ENCODE results near the gene FBL.
A peak's percentile ranks its signal among the peaks of the same experiment; 100 is the strongest.
"Not testable (repeated sequence)": the region's sequence is repeated elsewhere in the genome, so short reads cannot be mapped to it uniquely, and the experiment has no call there.

FBL gene

DNA sequence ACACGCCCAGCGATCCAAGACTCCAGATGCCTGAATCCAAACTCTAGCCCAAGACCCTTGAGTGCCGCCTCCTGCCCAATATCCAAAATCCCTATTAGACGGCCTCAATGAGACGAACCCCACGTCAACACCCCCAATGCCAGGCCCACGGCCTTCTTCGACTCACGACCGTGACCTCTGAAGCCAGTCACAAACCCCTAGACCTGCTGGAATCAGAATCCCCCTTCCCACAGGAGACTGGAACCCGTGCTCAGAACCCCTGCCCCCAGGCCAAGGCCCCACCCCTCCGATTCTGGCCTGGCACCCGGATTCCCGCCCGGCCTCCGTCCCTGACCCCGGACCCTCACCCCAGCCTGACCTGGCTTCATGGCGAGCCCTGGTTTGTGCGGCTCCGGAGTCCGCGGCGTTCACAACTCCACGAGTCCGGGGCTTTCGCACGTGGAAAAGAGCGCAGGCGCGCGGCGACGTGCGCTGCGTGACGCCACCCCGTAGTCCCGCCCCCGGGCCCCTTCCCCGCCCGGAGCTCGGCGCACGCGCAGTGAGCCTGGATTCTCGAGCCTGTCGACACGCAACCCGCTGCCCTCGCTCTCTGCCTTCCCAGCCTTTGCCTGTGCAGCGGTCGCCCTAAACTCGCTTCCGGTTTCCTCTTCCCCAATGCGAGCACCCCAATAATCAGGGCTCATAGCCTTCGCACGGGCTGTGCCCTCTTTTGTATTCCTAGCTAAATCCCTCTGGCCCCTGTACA lies at the start of gene FBL:
TSS of gene FBL (minus strand) at position 447 of the 745 bp plus-strand sequence. CDS start at position 368, 79 bp downstream.
- peak; percentile 82 for DNase-seq

- not testable (repeated sequence) for DNase-seq
Observed at GRCh38 chr19:39895096-39895495, 48.9 kb upstream of the FBL start.

DNA sequence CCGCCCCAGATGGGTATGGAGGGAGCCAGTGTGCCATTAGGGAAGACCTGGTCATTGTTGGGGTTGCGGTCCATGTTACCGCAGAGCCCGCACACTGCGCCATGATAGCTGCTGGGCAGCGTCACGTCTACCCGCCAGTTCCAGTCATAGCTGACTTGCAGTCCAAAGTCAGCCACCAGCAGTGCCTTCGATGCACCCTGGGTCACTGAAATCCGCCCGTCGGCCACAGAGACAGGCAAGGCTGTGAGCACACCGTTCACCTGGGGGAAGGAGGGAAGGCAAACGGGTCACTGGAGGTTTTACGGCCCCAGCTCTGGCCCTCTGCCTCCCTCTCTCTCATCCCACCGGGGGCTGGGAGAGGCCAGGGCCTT lies 48.0 kb upstream of the FBL start:
- not testable (repeated sequence) for DNase-seq

GRCh38 chr19:39893366-39894235 lies 47.4 kb upstream of the FBL start:
- DNase-seq: not testable (repeated sequence)

DNA sequence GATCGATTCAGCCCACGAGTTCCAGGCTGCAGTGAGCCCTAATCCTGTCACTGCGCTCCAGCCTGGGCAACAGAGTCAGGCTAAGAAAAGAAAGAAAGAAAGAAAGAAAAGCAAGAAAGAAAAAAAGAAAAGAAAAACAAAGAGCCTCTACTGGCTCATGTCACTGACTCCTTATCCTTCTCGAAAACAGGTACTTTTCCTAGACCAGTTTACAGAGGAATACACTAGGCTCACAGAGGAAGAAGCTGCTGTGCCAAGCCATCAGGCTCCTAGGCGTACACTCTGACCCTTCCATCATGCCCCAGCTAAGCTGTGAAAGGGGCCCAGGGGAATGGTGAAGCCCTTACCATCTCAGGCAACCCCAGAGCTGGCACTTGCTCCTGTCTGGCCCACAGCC lies 46.3 kb upstream of the FBL start:
- DNase-seq: not testable (repeated sequence)

GRCh38 chr19:39891660-39892505 lies 45.7 kb upstream of the FBL start:
- DNase-seq: not testable (repeated sequence)

DNA sequence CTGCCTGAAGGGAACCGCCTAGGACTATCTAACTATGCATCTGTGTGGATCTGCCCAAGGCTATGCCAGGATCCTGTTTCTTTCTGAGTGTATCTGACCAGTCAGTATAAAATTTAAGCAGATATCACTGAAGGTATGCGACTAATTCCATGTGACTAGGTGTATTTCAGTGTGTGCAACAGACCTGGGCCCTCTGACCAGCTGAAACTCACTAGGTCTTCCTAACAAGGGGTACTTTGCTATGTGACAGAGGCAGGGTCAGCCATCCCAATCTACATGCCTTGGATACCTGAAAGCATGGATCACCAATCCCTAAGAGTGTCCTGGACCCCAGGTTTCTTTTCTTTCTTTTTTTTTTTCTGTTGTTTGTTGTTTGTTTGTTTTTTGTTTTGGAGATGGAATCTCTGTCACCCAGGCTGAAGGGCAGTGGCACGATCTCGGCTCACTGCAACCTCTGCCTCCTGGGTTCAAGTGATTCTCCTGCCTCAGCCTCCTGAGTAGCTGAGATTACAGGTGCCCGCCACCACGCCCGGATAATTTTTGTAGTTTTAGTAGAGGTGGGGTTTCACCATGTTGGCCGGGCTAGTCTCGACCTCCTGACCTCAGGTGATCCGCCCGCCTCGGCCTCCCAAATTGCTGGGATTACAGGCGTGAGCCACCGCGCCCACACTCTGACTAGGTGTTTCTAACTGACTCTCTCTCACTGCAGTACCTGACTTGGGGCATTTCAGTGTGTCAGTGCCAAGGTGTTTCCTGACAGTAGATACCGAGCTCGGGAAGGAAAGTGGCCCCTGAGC lies 44.8 kb upstream of the FBL start:
- no peak for DNase-seq

DNA sequence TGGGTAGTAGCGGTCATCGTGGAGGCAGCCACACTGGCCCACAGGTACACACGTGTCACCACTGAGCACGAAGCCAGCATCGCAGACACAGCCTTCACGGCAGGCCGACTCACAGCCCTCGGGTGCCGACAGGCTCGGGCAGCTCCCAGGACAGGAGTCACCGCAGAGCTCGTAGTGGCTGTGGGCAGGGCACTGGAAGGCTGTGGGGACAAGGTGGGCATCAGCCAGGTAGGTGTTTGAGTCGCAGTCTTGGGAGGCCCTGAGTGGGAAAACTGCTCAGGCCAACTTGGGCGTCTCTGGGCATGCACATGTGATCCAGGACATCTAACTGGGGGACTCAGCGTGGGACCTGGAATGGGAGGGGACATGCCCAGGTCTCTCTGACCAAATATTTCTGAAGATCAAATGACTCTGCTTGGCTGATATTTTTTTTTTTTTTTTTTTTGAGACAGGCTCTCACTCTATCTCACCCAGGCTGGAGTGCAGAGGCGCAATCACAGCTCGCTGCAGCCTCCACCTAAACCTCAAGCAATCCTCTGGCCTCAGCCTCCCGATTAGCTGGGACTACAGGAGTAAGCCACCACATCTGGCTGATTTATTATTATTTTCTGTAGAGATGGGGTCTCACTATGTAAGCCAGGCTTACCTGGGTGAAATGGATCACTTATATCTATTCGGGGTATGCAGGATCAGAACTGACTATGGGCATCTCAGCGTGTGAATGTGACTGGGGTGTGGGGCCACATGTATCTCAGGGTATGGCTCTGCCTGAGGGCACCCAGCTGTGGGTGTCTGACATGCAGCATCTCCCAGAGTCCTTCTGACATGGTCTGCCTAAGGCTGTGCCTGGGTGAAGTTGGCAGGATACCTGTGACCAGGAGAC lies 43.9 kb upstream of the FBL start:
- not testable (repeated sequence) for DNase-seq

DNA sequence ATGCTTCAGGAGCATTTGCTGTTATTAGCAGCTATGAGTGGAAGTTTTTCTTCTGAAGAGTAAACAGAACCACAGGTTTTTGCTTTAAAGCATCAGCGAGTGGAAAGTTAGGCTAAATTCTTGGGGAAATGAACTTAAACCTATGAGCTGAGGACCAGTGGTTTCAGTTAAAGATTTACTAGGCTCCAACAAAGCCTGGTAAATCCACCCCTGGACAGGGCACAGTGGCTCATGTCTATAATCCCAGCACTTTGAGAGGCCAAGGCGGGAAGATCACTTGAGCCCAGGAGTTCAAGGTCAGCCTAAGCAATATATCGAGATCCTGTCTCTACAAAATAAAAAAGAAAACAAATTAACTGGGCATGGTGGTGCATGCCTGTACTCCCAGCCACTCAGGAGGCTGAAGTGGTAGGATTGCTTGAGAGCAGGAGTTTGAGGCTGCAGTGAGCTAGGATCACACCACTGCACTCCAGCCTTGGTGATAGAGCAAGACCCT lies 41.3 kb upstream of the FBL start:
- DNase-seq: not testable (repeated sequence)

- not testable (repeated sequence) for DNase-seq
Observed at GRCh38 chr19:39885821-39886554, 39.8 kb upstream of the FBL start.

GRCh38 chr19:39884721-39885120 lies 38.5 kb upstream of the FBL start:
- not testable (repeated sequence) for DNase-seq

DNA sequence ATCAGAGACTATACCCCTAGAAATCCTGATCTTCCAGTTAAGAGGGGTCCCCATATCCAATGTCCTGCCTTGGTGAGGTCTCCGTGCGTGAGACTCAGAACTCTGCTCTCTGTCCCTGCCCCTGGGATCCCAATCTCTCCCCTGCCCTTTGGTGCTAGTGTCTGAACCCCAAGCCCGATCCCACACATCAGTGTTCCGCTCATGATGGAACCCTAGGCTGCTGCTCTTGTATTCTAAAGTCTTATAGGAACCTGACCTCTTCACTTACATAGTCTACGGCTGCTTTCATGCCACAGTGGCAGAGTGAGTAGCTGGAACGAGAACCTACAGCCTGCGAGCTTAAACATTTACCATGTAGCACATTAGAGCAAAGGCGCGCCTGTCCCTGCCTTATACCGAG lies 36.5 kb upstream of the FBL start:
- DNase-seq: not testable (repeated sequence)

DNA sequence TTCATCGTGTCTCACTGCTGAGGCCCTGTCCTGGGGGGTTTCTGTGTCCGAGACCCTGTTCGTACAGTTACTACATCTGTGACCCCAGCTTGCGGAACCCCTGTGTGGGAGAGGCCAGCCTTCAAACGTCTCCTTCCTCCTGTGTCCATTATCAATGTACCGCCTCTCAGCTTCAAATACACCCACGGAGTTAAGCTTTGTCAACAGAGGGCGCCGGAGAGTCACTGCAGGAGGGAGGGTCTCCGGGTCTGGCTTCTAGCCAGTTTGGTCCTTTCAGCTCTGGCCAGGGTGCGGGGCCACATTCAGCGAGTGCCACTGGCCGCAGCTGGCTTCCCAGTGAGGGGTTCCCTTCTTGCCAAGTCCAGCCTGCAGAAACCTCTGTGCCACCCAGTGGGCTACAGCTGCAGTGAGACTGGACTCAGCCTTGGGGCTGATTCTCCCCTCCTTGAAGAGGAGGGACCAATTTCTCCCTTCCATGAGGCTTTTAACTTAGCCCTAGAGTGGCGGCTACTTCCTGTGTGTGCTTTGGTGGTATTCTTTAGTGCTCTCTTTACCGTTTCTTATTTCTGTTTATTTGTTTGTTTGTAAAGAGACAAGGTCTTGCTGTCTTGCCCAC lies 35.4 kb upstream of the FBL start:
- not testable (repeated sequence) for DNase-seq

DNA sequence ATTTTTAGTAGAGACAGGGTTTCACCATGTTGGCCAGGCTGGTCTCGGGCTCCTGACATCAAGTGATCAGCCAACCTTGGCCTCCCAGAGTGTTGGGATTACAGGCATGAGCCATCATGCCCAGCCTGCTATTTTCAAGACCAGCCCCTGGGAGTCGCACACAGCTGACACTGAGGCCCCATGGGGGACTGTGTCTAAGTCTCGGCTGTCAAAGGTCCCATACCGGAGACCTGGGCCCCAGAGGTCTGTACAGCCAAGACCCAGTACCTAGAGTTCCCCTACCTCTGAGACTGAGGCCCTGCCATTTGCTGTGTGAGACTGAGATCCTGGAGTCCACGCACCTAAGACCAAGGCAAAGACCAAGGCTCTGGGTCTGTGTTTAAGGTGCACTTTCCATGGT lies 34.1 kb upstream of the FBL start:
- not testable (repeated sequence) for DNase-seq

DNA sequence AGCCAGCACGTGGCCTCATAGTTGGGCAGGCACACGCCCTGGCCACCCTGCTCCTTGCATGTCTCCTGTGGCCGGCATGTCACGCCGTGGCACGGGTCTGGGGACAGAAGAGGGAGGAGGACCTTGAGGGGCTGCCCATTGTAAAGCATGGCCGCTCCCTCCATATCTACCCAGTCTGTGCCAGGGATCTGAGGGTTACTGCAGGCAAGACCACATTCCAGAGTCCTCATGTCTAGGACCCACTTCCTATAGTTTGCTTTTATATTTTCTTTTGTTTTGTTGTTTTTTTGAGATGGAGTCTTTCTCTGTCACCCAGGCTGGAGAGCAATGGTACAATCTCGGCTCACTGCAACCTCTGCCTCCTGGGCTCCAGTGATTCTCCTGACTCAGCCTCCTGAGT lies 33.6 kb upstream of the FBL start:
- not testable (repeated sequence) for DNase-seq

DNA sequence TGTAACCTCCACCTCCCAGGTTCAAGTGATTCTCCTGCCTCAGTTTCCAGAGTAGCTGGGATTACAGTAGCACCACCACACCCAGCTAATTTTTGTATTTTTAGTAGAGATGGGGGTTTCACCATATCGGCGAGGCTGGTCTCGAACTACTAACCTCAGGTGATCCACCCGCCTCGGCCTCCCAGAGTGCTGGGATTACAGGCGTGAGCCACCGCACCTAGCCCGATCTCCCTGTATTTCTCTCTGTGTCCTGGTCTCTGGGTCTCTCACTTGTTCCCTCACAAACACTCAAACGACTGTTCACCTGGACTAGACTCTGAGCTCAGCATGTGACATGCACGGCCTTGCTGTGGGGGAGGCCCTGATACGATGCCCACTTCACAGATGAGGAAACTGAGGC lies 32.7 kb upstream of the FBL start:
- not testable (repeated sequence) for DNase-seq

- no peak for DNase-seq
Observed at GRCh38 chr19:39878398-39878797, 32.2 kb upstream of the FBL start.

DNA sequence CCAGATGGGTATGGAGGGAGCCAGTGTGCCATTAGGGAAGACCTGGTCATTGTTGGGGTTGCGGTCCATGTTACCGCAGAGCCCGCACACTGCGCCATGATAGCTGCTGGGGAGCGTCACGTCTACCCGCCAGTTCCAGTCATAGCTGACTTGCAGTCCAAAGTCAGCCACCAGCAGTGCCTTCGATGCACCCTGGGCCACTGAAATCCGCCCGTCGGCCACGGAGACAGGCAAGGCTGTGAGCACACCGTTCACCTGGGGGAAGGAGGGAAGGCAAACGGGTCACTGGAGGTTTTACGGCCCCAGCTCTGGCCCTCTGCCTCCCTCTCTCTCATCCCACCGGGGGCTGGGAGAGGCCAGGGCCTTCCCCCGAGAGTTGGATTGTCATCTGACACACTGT lies 31.8 kb upstream of the FBL start:
- DNase-seq: not testable (repeated sequence)

DNA sequence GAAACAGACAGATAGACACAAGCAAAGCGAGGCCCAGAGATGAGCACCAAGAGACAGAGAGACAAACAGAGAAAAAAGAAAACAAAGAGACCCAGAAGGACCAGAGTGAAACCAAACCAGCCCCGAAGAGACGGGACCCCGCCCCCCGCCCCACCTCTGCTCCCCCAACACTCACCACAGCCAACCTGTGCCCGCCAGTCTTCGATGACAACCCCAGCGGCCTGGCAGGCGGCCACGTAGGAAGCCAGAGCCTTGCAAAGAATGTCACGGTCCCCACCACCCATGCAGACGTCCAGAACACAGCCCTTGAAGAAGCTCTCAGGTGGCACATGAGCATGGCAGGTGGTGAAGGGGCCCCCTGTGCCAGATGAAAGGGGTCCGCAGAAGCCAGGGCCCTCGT lies 31.3 kb upstream of the FBL start:
- DNase-seq: not testable (repeated sequence)

GRCh38 chr19:39876486-39876885 lies 30.3 kb upstream of the FBL start:
- not testable (repeated sequence) for DNase-seq
